GM23248 (cell line): ENCODE measurements around the gene HES3. TPM values are rescaled to one million over a fixed set of nuclear protein-coding genes. Genes with fewer than 3 reads are reported as not detected.

Experiments used
- DNase-seq: peaks from one replicate; pipeline ENCODE4 v3.0.0-alpha.2; 2015
- H2AFZ ChIP-seq: fragments of 200-600 bp; sonication (generic); 2 replicates; pipeline ENCODE4 v1.6.1; 2016; ENCODE audit warnings: antibody characterized with exemption
- H3F3A ChIP-seq: fragments of 200-600 bp; sonication (generic); 2 replicates; pipeline ENCODE4 v1.6.1; 2016; ENCODE audit warnings: mild to moderate bottlenecking, antibody characterized with exemption, mixed run types; ENCODE audit not compliant: insufficient read depth
- H3K27ac ChIP-seq: fragments of 200-600 bp; sonication (generic); 2 replicates; pipeline ENCODE4 v1.5.1; 2016; ENCODE audit warnings: mild to moderate bottlenecking
- H3K27me3 ChIP-seq: fragments of 200-600 bp; sonication (generic); replicated peaks from 2 replicates; pipeline ENCODE4 v1.6.1; 2016; ENCODE audit warnings: mild to moderate bottlenecking; ENCODE audit not compliant: insufficient read depth
- H3K36me3 ChIP-seq: fragments of 200-600 bp; sonication (generic); 2 replicates; pipeline ENCODE4 v1.6.1; 2016; ENCODE audit warnings: low read depth, mild to moderate bottlenecking
- H3K4me1 ChIP-seq: fragments of 200-600 bp; sonication (generic); 2 replicates; pipeline ENCODE4 v1.6.1; 2016; ENCODE audit warnings: mild to moderate bottlenecking; ENCODE audit not compliant: insufficient read depth
- H3K4me2 ChIP-seq: fragments of 200-600 bp; sonication (generic); one replicate; pipeline ENCODE4 v1.6.1; 2016; ENCODE audit warnings: mild to moderate bottlenecking; ENCODE audit not compliant: unreplicated experiment
- H3K4me3 ChIP-seq: fragments of 200-600 bp; sonication (generic); 2 replicates; pipeline ENCODE4 v1.5.1; 2016; ENCODE audit warnings: mild to moderate bottlenecking
- H3K79me2 ChIP-seq: fragments of 200-600 bp; sonication (generic); 2 replicates; pipeline ENCODE4 v1.6.1; 2016; ENCODE audit warnings: mild to moderate bottlenecking; ENCODE audit not compliant: insufficient read depth
- H3K9ac ChIP-seq: fragments of 200-600 bp; sonication (generic); 2 replicates; pipeline ENCODE4 v1.6.1; 2016; ENCODE audit warnings: mild to moderate bottlenecking
- H3K9me2 ChIP-seq: fragments of 200-600 bp; sonication (generic); 2 replicates; pipeline ENCODE4 v1.6.1; 2016; ENCODE audit warnings: mixed run types, mild to moderate bottlenecking, moderate library complexity; ENCODE audit not compliant: insufficient read depth
- H3K9me3 ChIP-seq: fragments of 200-600 bp; sonication (generic); one replicate; pipeline ENCODE4 v1.6.1; 2017; ENCODE audit warnings: low read depth
- H4K20me1 ChIP-seq: fragments of 200-600 bp; sonication (generic); 2 replicates; pipeline ENCODE4 v1.6.0; 2016; ENCODE audit not compliant: insufficient read depth
- EZH2 ChIP-seq: fragments of 200-600 bp; sonication (generic); IDR thresholded peaks from 2 replicates; pipeline ENCODE4 v1.6.1; 2018; ENCODE audit warnings: antibody characterized with exemption, mild to moderate bottlenecking; ENCODE audit not compliant: insufficient read depth, poor library complexity, severe bottlenecking
- EZH2phosphoT487 ChIP-seq: fragments of 200-600 bp; sonication (generic); IDR thresholded peaks from 2 replicates; pipeline ENCODE4 v1.6.1; 2018; ENCODE audit warnings: antibody characterized with exemption, moderate library complexity, mild to moderate bottlenecking, low read depth; ENCODE audit not compliant: insufficient read depth
- WGBS, 2 experiments: methylation state at CpG; one replicate each; pipeline ENCODE4 v1.1.6; 2015 to 2017; ENCODE audit warnings: low lambda C conversion rate in 2 of 2, low coverage in 1 of 2; ENCODE audit errors: missing lambda C conversion rate in 2 of 2; 5-methylcytosine and 5-hydroxymethylcytosine counted together
- in situ Hi-C: fragments of 300-500 bp; cut with MboI; formaldehyde crosslinking; loops from 2 replicates; pipeline ENCODE4 v1.15.0; 2020
- polyA plus RNA-seq: library from polyadenylated mRNA; unstranded; fragments of >200 nt; fragmentation: Nextera tagmentation; extraction: Ambion mirVana; gene quantifications from 2 replicates; pipeline ENCODE4 v1.2.1, GENCODE V29; 2016
- total RNA-seq: library from RNA; depleted of rRNA; stranded (reverse); fragments of >200 nt; shearing (Covaris generic); gene quantifications from 2 replicates; pipeline ENCODE4 v1.2.3, GENCODE V29; 2014

The HES3 gene
- total and polyA plus RNA-seq, 2 experiments from 2014 or later, result not detected

GRCh38 chr1:6246497-6247467 is 2.8 kb downstream of the HES3 start:
- no peaks in the 10 kb centered on the region for H4K20me1 ChIP-seq
- H3K9ac ChIP-seq, result no peak overlapping the region
- no peaks in the 10 kb centered on the region for H3K79me2 ChIP-seq
- no peaks in the 10 kb centered on the region for H3K9me2 ChIP-seq
- no peaks in the 10 kb centered on the region for H3K9me3 ChIP-seq
- no peak overlapping the region for H3K27ac ChIP-seq
- in situ Hi-C loops, result loop anchor here (5.0 kb wide), 1 partner anchor 96 kb away; no protein-coding TSS in a partner anchor
- no peaks in the 10 kb centered on the region for H3K36me3 ChIP-seq
- TF ChIP-seq EZH2 (no peak), EZH2phosphoT487 (no peak)
- H3F3A ChIP-seq, result no peaks in the 10 kb centered on the region
- no peak overlapping the region for H3K4me2 ChIP-seq
- peaks cover 15% of the 10 kb centered on the region; the same call in 1 of the 2 replicates for H3K27me3 ChIP-seq
- H3K4me1 ChIP-seq, result no peaks in the 10 kb centered on the region
- H2AFZ ChIP-seq, result no peak overlapping the region
- WGBS, 2 experiments, result 7% methylated on average over 25 to 30 of the region's 30 CpGs
- H3K4me3 ChIP-seq, result no peak overlapping the region
- peak; percentile 75 for DNase-seq

GRCh38 chr1:6247651-6248050 is 3.7 kb downstream of the HES3 start:
- no peaks in the 10 kb centered on the region for H3K36me3 ChIP-seq
- TF ChIP-seq EZH2phosphoT487 (no peak), EZH2 (no peak)
- no peak overlapping the region for H3K4me2 ChIP-seq
- no peak overlapping the region for H2AFZ ChIP-seq
- H3K79me2 ChIP-seq, result no peaks in the 10 kb centered on the region
- no peaks in the 10 kb centered on the region for H3K9me2 ChIP-seq
- H3K27me3 ChIP-seq, result peaks cover 10% of the 10 kb centered on the region; the same call in 1 of the 2 replicates
- H4K20me1 ChIP-seq, result no peaks in the 10 kb centered on the region
- H3K4me3 ChIP-seq, result no peak overlapping the region
- H3F3A ChIP-seq, result no peaks in the 10 kb centered on the region
- WGBS, 2 experiments, result 45 to 54% methylated on average over 5 of the region's 5 CpGs
- no peak overlapping the region for H3K27ac ChIP-seq
- in situ Hi-C loops, result loop anchor here (5.0 kb wide), 1 partner anchor 95 kb away; no protein-coding TSS in a partner anchor
- no peaks in the 10 kb centered on the region for H3K9me3 ChIP-seq
- no peaks in the 10 kb centered on the region for H3K4me1 ChIP-seq
- no peak for DNase-seq
- H3K9ac ChIP-seq, result no peak overlapping the region

GRCh38 chr1:6248161-6248776 is 4.3 kb downstream of the HES3 start:
- Histone ChIP-seq H3F3A (no peaks in the 10 kb centered on the region), H4K20me1 (no peaks in the 10 kb centered on the region), H3K4me1 (no peaks in the 10 kb centered on the region), H3K4me2 (no peak overlapping the region), H3K9ac (no peak overlapping the region), H3K79me2 (no peaks in the 10 kb centered on the region), H3K9me2 (no peaks in the 10 kb centered on the region), H3K27ac (no peak overlapping the region), H3K9me3 (no peaks in the 10 kb centered on the region), H3K4me3 (no peak overlapping the region), H2AFZ (no peak overlapping the region), H3K27me3 (peaks cover 4% of the 10 kb centered on the region; the same call in 1 of the 2 replicates), H3K36me3 (no peaks in the 10 kb centered on the region)
- 59 to 63% methylated on average over 14 of the region's 14 CpGs for WGBS, 2 experiments
- in situ Hi-C loops, result loop anchor here (5.0 kb wide), 1 partner anchor 94 kb away; no protein-coding TSS in a partner anchor
- TF ChIP-seq EZH2phosphoT487 (no peak), EZH2 (no peak)
- no peak for DNase-seq

GRCh38 chr1:6248932-6249738 is 5.2 kb downstream of the HES3 start:
- in situ Hi-C loops, result loop anchor here (5.0 kb wide), 1 partner anchor 93 kb away; no protein-coding TSS in a partner anchor
- Histone ChIP-seq H3K27ac (no peak overlapping the region), H3K9me2 (no peaks in the 10 kb centered on the region), H4K20me1 (no peaks in the 10 kb centered on the region), H3K4me1 (no peaks in the 10 kb centered on the region), H3K79me2 (no peaks in the 10 kb centered on the region), H3K36me3 (no peaks in the 10 kb centered on the region), H3K4me2 (no peak overlapping the region), H3F3A (no peaks in the 10 kb centered on the region), H3K27me3 (no peaks in the 10 kb centered on the region), H3K9ac (no peak overlapping the region), H2AFZ (no peak overlapping the region), H3K9me3 (no peaks in the 10 kb centered on the region), H3K4me3 (0 out of 2 replicates have a peak overlapping the region, but pooled peaks have one; percentile 22)
- no peak for TF ChIP-seq EZH2
- 21 to 28% methylated on average over 47 to 77 of the region's 96 CpGs for WGBS, 2 experiments
- DNase-seq, result peak; percentile 52
